ENCODE results near the gene TBC1D9.

GRCh38 chr4:140633951-140634350 is 122.2 kb downstream of the TBC1D9 start:
- no peak for TF ChIP-seq POLR2AphosphoS5 (IDR thresholded peaks at IDR 0.05; ENCODE audit: low read depth, low read length)
- TF ChIP-seq TAF1 (IDR thresholded peaks at IDR 0.05; ENCODE audit: borderline replicate concordance, low read depth, low read length), result no peak
- no peak for TF ChIP-seq POLR2A (IDR thresholded peaks at IDR 0.05; ENCODE audit: low read depth, low read length)
